Measurements from ENCODE around the gene SYNGR1.

Gene SYNGR1

DNA sequence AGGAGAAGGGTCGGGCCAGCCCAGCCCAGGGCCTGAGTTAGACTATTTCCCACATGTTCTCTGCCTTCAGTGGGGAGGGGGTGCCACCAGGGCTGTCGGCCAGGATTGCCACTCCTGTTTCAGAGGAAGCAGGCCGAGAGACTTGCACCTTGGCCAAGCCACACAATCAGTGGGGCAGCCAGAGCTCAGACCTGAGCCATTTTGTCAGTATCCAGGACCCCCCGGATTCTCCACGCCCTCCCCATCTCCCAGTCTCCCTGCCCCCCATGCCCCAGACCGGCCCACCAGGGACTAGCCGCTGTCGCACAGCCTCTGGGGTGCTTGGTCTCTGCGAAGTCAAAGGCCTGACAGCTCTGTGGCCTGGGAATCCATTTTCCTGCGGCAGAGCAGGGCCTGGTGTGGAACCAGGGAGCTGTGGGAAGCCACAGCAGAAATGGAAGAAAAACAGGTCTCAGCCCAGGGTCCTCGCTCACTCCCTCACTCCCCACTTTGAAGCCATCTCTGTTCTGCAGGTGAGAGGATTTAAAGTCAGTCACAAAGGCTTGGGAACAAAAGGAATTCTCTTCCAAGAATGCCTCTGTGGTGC lies 81.5 kb downstream of the SYNGR1 start:
- DNase-seq (ENCODE audit: low read depth), result no peak

DNA sequence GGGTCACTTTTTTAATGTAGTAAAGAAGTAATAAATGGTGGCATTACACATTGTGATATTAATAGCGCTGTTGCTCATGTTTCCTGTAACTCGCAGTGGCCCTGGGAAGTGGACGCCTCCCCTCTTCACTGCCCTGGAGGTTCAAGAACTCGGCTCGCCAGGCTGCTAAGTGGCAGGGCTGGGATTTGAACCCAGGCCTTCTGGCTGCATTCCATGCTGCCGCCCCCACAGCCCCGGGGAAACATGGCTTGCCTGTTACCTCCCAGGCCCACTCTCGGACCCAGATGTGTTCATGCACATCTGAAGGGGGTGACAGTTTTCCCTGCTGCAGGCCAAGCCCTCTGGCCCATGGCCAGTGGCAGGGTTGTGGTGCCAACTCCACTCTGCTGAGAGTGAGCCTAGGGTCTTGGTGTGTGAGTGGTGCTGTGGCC lies 82.0 kb downstream of the SYNGR1 start:
- DNase-seq (ENCODE audit: low read depth), result no peak

DNA sequence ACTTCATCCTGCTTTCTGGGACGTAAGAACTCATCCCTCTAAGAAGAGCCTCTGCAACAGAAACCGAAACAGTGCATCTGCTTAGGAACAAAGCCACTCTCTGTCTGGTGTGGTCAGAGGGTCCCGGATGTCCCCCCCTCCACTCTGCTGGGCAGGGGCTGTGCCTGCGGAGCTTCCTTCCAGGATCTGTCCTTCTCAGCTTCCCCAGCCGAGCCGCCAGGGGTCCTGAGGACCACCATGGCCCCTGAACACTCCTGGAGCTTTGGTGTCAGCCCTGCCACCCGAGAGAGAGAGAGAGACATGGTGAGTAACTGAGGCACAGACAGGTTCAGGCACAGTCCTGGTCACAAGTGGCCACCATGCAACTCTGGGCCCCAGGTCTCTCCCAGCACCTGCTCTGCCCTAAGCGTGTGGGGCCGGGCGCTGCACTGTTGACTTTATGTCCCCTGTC lies 82.6 kb downstream of the SYNGR1 start:
- no peak for DNase-seq (ENCODE audit: low read depth)

DNA sequence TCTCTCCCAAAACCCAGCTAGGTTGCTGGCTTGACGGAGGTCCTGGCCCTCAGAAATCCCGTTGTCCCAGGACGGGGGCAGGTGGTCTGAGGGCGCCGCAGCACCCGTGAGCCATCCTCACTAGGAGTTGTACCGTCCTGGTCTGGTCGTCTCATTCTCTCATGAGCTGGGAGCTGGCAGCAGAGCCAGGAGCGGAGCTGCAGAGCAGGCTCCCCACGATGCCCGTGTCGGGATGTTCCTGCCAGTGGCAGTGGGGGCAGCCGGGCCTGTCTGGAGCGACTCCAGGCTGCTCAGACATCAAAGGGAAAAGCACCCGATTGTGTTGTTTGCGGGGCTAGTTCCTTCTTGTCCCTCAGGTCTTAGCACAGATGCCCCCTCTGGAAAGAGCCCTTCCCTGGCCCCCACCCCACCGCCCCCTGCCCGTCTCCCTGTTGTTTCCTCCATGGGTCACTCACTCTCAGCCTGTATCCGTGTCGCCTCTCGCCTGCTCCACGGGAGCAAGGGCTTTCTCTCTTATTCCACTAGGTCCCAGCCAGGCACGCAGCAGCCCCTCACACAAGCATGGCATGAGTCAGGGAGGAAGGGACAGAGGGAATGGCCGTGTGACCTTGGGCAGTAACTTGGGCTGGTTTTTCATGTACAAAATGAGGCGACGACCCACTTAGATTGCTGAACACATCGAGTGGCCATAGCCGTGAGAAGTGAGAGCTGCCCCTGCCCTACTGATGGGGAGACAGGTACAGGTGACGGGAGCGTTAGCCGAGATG lies 83.9 kb downstream of the SYNGR1 start:
- no peak for DNase-seq (ENCODE audit: low read depth)

DNA sequence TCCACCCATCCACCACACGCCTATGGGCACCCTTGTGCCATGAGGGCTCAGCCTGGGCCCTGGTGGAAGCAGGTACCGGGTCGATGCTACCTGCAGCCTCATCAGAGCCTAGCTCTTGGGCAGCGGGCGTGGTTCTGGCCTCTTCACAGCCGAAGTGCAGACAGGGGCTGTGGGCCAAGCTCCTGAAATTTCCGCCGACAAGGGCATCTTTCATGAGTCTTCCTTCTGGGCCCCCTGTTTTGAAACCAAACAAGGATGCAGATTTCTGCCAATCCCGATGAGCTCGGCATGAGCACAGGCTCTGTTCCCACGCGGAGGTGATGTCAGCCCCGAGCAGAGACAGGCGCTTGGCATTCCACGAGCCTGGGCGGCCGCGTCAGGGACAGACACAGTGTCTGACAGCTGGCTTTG lies 84.5 kb downstream of the SYNGR1 start:
- no peak for DNase-seq (ENCODE audit: low read depth)

DNA sequence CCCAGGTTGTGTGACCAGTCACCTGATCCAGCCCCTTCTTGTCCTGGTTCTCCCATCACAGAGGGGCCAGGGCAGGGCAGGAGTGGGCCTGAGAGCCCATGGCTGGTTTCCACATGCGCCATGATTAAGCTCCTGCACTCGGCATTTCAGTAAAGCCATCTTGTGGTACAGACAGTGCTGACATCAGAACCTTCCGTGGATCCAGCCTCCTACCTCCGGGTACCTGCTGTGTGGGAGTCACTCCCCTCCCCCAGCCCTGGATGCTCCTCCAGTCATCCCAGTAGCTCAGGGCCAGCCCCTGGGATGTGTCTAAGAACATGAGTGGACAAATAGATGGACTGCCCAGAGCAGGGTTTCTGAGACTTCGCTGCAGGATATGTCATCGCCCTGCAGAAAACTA lies 84.9 kb downstream of the SYNGR1 start:
- DNase-seq (ENCODE audit: low read depth), result no peak
